ENCODE data around the gene SCCPDH. TPM values are rescaled to one million over a fixed set of nuclear protein-coding genes. Genes with fewer than 3 reads are reported as not detected.

SCCPDH gene
- total RNA-seq, 1 donor from 2014 or later: 34.4 TPM

DNA sequence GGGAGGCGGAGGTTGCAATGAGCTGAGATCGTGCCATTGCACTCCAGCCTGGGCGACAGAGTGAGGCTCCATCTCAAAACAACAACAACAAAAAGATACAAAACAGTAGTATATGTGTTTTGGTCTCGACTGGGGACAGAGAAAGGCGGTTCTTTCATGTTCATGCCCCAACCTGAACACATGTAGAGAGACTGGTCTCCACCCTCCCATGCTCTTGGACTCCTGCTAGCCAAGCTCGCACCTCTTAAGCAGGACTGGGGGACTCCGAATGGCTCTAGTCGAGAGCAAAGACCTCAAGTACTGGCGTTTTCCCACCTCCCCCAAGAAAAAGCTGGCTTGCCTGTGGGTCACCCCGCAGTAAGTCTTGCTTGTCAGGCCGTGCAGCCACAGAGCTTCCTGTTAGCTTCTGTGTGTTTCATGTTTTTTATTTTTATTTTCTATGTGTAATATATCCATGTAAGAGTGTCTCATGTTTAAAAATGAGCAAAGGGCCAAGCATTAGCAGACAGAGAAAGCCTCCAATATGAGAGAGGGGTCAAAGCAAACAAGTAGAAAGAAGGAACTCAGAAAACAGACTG is 91.6 kb downstream of the SCCPDH start:
- no peaks in the 10 kb centered on the region for H3K4me1 Mint-ChIP-seq (ENCODE audit: unreplicated experiment)
- H3K9me3 Mint-ChIP-seq (ENCODE audit: unreplicated experiment): no peaks in the 10 kb centered on the region
- no peak overlapping the region for H3K27ac Mint-ChIP-seq (ENCODE audit: unreplicated experiment)
- TF ChIP-seq, protein P1, sequence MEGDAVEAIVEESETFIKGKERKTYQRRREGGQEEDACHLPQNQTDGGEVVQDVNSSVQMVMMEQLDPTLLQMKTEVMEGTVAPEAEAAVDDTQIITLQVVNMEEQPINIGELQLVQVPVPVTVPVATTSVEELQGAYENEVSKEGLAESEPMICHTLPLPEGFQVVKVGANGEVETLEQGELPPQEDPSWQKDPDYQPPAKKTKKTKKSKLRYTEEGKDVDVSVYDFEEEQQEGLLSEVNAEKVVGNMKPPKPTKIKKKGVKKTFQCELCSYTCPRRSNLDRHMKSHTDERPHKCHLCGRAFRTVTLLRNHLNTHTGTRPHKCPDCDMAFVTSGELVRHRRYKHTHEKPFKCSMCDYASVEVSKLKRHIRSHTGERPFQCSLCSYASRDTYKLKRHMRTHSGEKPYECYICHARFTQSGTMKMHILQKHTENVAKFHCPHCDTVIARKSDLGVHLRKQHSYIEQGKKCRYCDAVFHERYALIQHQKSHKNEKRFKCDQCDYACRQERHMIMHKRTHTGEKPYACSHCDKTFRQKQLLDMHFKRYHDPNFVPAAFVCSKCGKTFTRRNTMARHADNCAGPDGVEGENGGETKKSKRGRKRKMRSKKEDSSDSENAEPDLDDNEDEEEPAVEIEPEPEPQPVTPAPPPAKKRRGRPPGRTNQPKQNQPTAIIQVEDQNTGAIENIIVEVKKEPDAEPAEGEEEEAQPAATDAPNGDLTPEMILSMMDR (IDR thresholded peaks at IDR 0.05): no peak
- H3K27me3 Mint-ChIP-seq (ENCODE audit: unreplicated experiment): peaks cover 33% of the 10 kb centered on the region
- no peak for DNase-seq (ENCODE audit: extremely low spot score, unreplicated experiment)
- no peak overlapping the region for H3K4me3 Mint-ChIP-seq (ENCODE audit: unreplicated experiment)
- no peaks in the 10 kb centered on the region for H3K36me3 Mint-ChIP-seq (ENCODE audit: unreplicated experiment)

Other genes with a start within 250 kb of the SCCPDH start
- 22.3 and 22.8 TPM in 2 replicates for gene SMYD3, start 217.1 kb upstream of the SCCPDH start, total RNA-seq
- gene TFB2M, start 158.1 kb upstream of the SCCPDH start, total RNA-seq: 11.5 and 12.5 TPM in 2 replicates
- gene CNST, start 158.0 kb upstream of the SCCPDH start, total RNA-seq: 26.8 and 32.9 TPM in 2 replicates
- gene AHCTF1, start 207.5 kb downstream of the SCCPDH start, total RNA-seq: 29.9 and 30.4 TPM in 2 replicates

Measured in osteocyte (in vitro differentiated cells).